Left ventricle myocardium inferior (tissue), 1 donor: ENCODE measurements around the gene ATXN7L3. TPM values are rescaled to one million over a fixed set of nuclear protein-coding genes. Genes with fewer than 3 reads are reported as not detected.

ENCODE experiments used
- DNase-seq: peaks from one replicate; pipeline ENCODE4 v3.0.0-alpha.2; 2020
- H3K27ac ChIP-seq: fragments of 200-600 bp; replicated peaks from 2 replicates; pipeline ENCODE4 v1.8.0; 2021
- H3K27me3 ChIP-seq: fragments of 200-600 bp; 2 replicates; pipeline ENCODE4 v1.8.0; 2021; ENCODE audit warnings: low read depth
- H3K36me3 ChIP-seq: fragments of 200-600 bp; 2 replicates; pipeline ENCODE4 v1.8.0; 2021
- H3K4me1 ChIP-seq: fragments of 200-600 bp; 2 replicates; pipeline ENCODE4 v1.8.0; 2021
- H3K4me3 ChIP-seq: fragments of 200-600 bp; 2 replicates; pipeline ENCODE4 v1.8.0; 2021; ENCODE audit warnings: mild to moderate bottlenecking, moderate library complexity
- H3K9me3 ChIP-seq: fragments of 200-600 bp; replicated peaks from 2 replicates; pipeline ENCODE4 v1.8.0; 2021
- intact Hi-C: fragments of 100-400 bp; cut with micrococcal nuclease; formaldehyde crosslinking; loops from one replicate; pipeline ENCODE4 v1.11.0; 2022
- total RNA-seq: library from RNA; stranded (reverse); fragmentation: NEBNext Ultra II Directional; extraction: Animal tissue kit (Norgen Biotek cat#: 25700); gene quantifications from one replicate; pipeline ENCODE4 v1.2.1, GENCODE V29; 2021
- TF ChIP-seq, protein P1 (sequence below): fragments of 200-600 bp; IDR thresholded peaks from 2 replicates; pipeline ENCODE4 v1.8.0; 2021; ENCODE audit warnings: antibody characterized with exemption, mild to moderate bottlenecking, borderline replicate concordance
- donor health status: DM: no; HTN: yes; CAD: no; lungs with severe emphysema.

ATXN7L3 gene
- total RNA-seq, 1 donor from 2014 or later, result 28.7 TPM

DNA sequence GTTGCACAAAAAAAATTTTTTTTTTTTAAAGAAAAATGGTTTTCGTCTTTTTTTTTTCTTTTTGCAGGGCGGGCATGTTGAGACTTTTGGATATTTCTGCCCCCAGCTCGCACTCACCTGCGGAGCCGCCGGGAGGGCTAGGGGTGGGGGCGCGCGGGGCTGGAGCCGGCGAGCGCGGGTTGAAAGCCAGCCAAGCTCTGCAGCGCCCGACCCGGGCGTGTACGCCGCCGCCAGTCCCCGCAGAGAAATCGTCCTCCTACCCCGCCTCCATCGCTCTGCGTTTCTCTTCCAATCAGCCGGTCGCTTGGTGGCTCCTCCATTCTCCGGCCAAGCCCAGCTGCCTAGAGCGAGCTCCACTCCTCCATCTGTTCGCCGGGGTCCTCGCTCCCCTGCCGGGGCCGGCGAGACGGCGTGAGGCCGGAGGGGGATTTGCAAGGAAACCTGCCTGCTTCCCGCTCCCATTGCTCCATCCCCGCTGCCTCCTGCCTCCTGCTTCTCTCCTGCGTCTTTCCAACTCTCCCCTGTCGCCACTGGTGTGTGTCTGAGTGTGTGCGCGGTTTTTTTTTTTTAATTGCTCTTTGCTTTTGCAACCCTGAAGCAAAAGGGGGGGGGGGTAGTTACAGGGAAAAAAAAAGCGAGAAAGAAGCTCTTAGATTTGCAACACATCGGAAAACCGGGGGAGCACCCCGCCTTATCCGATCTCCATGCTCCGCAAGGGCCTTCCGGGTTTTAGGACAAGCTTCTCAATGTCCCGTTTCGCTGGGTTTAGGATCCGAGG, 21.6 kb upstream of the ATXN7L3 start:
- peak; percentile 85 for DNase-seq
- intact Hi-C loops, result no loop called here
- H3K36me3 ChIP-seq, result peaks cover 12% of the 10 kb centered on the region
- TF ChIP-seq, protein P1, sequence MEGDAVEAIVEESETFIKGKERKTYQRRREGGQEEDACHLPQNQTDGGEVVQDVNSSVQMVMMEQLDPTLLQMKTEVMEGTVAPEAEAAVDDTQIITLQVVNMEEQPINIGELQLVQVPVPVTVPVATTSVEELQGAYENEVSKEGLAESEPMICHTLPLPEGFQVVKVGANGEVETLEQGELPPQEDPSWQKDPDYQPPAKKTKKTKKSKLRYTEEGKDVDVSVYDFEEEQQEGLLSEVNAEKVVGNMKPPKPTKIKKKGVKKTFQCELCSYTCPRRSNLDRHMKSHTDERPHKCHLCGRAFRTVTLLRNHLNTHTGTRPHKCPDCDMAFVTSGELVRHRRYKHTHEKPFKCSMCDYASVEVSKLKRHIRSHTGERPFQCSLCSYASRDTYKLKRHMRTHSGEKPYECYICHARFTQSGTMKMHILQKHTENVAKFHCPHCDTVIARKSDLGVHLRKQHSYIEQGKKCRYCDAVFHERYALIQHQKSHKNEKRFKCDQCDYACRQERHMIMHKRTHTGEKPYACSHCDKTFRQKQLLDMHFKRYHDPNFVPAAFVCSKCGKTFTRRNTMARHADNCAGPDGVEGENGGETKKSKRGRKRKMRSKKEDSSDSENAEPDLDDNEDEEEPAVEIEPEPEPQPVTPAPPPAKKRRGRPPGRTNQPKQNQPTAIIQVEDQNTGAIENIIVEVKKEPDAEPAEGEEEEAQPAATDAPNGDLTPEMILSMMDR, result peak; percentile 27
- peak overlapping the region; percentile 100 for H3K27ac ChIP-seq
- H3K9me3 ChIP-seq, result no peaks in the 10 kb centered on the region
- peaks cover 65% of the 10 kb centered on the region for H3K4me1 ChIP-seq
- peak overlapping the region; percentile 84 for H3K4me3 ChIP-seq
- no peaks in the 10 kb centered on the region for H3K27me3 ChIP-seq

DNA sequence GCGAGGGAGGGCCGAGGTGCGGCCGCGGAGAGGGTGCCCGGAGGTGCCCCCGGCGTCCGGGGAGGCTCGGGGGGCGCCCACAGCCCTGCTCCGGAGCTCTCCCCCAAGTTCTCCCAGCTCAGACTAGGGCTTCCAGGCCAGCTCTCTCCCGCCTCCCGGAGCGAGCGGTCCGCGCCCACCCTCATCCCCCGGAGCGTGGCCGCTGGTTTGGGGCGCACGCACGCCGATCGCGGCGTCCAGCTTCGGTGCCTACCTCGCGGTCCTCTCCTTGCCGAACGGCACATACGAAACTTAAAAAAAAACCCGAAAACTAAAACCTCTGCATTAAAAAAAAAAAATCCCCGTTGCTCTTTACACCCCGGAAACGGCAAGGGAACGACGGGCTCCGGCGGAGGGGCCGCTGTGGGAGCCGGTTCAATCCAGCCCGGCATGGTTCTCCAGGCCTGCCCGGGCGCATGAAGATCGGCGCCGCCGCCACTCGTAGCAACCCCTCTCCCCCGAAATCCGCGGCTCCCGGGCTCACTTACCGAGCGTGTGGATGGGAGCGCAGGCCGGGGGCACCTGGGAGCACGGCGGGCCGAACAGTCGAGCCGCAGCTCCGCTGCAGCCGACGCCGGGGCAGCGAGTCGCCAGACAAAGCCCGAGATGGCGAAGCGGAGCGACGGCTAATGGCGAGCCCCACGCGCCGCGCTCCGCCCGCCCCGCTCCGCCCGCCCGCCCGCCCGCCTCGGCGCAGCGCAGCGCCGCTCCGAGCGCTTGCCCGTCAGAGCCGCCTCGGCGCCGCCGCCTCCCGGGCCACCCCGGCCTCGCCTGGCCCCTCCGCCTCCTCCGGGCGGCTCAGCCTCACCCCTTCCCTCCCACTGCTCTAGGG, 20.8 kb upstream of the ATXN7L3 start:
- H3K4me3 ChIP-seq, result peak overlapping the region; percentile 84
- intact Hi-C loops, result no loop called here
- peak overlapping the region; percentile 100 for H3K27ac ChIP-seq
- peaks cover 71% of the 10 kb centered on the region for H3K4me1 ChIP-seq
- peaks cover 20% of the 10 kb centered on the region for H3K36me3 ChIP-seq
- DNase-seq, result peak; percentile 51
- H3K27me3 ChIP-seq, result no peaks in the 10 kb centered on the region
- no peaks in the 10 kb centered on the region for H3K9me3 ChIP-seq
- TF ChIP-seq, protein P1, result no peak

DNA sequence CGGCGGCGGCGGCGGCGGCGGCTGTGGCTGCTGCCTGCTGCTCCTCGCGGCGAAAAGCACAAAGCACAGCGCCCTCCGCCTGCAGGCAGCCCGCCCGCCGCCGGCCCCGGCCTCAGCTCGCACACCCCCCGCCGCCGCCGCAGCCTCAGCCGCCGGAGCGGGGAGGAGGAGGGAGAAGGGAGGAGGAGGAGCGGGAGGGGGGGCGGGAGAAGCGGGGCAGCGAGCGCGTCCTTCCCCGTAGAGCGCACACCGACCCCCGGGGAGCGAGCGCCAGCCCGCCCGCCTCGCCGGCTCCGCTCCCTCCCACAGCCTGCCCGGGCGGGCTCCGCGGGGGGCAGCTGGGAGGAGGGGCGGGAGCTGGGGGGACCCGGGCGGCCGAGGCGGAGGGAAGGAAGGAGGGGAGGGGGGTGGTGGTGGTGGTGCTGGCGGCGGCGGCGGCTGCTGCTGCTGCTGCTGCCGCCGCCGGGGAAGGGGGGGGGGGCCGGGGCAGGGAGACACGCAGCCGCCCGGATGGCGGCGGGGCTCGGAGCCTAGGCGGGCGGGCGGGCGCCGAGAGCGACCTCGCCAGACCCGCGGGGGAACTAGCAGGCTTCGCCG, 20.0 kb upstream of the ATXN7L3 start, which contains the start of gene UBTF:
UBTF (minus strand) TSS at position 60 of the 597 bp plus-strand sequence. CDS start 1,446 bp downstream, outside the sequence.
- intact Hi-C loops, result no loop called here

DNA sequence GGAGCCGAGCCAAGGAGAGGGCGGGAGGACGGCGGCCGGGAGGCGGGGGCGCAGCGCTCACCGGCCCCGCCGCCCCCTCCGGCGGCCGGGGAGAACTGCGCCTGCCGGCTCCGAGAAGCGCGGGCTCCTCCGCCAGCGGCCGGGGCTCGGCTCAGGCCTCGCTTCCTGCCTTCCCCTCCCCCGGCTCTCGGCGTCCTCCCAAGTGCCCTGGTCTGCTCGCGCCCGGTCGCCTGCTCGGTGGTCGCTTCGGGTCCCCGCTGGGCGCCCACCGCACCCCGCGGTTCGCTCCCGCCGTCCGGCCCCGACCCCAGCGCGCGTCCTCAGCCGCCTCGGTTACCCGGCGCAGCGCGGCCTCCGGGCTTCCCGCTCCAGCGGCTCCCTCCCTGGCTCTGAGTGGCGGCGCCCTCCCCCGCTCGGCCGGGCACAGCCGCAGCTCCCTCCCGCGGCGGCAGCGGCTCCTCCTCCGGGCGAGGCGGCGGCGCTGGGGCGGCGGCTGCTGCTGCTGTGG, 19.5 kb upstream of the ATXN7L3 start:
- intact Hi-C loops, result no loop called here
- DNase-seq, result no peak
- TF ChIP-seq, protein P1, result peak; percentile 59
- no peaks in the 10 kb centered on the region for H3K9me3 ChIP-seq
- H3K27me3 ChIP-seq, result no peaks in the 10 kb centered on the region
- H3K36me3 ChIP-seq, result peaks cover 33% of the 10 kb centered on the region
- H3K4me3 ChIP-seq, result peak overlapping the region; percentile 84
- peak overlapping the region; percentile 100 for H3K27ac ChIP-seq
- peaks cover 69% of the 10 kb centered on the region for H3K4me1 ChIP-seq

More for the DNA sequence above, 20.0 kb upstream of the ATXN7L3 start, which contains the start of gene UBTF:
- Histone ChIP-seq H3K4me3 (peak within 1 kb of the TSS; percentile 84), H3K36me3 (peaks cover 27% of the 10 kb centered on the region), H3K9me3 (no peaks in the 10 kb centered on the region), H3K27ac (peak within 1 kb of the TSS; percentile 100), H3K27me3 (no peaks in the 10 kb centered on the region), H3K4me1 (peaks cover 74% of the 10 kb centered on the region)
- DNase-seq, result peak; percentile 80
- TF ChIP-seq, protein P1, result no peak
